Thoracic aorta (tissue), 2 donors: Measurements from ENCODE around the gene MYOM1. TPM values are rescaled to one million over a fixed set of nuclear protein-coding genes. Genes with fewer than 3 reads are reported as not detected.

ENCODE experiments used
- ATAC-seq: fragments of 150-250 bp; one replicate; pipeline ENCODE4 v1.8.0; 2017; ENCODE audit warnings: low read depth; ENCODE audit not compliant: insufficient number of reproducible peaks, low FRiP score
- DNase-seq: peaks from one replicate; pipeline ENCODE4 v3.0.0-alpha.2; 2020; ENCODE audit warnings: low spot score
- H3K27ac ChIP-seq, 2 donors: fragments of 200-600 bp; sonication (generic); 1 replicate in 1 of 2; 2 replicates in 1 of 2; pipeline ENCODE4 v1.5.1; 2016; ENCODE audit warnings: mild to moderate bottlenecking in 2 of 2, moderate library complexity in 2 of 2
- H3K27me3 ChIP-seq: fragments of 200-600 bp; sonication (generic); replicated peaks from 2 replicates; pipeline ENCODE4 v1.6.0; 2016; ENCODE audit warnings: mild to moderate bottlenecking; ENCODE audit not compliant: insufficient read depth
- H3K36me3 ChIP-seq: fragments of 200-600 bp; sonication (generic); one replicate; pipeline ENCODE4 v1.5.1; 2016
- H3K4me1 ChIP-seq, 2 donors: fragments of 200-600 bp; sonication (generic); 1 replicate in 1 of 2; 2 replicates in 1 of 2; pipeline versions ENCODE4 v1.5.1 to v1.6.0; 2016; ENCODE audit warnings: low read depth in 2 of 2, mild to moderate bottlenecking in 1 of 2; ENCODE audit not compliant: control insufficient read depth in 1 of 2
- H3K4me3 ChIP-seq: fragments of 200-600 bp; sonication (generic); 2 replicates; pipeline ENCODE4 v1.5.1; 2016; ENCODE audit warnings: mild to moderate bottlenecking
- H3K9me3 ChIP-seq: fragments of 200-600 bp; sonication (generic); 2 replicates; pipeline ENCODE4 v1.5.1; 2016
- total RNA-seq, 2 donors: library from RNA; depleted of rRNA; stranded (reverse); fragments of >200 nt; gene quantifications; one replicate each; pipeline versions ENCODE4 v1.1.0 to v1.2.3, GENCODE V29; 2016
- TF ChIP-seq, protein P1 (sequence below): fragments of 200-600 bp; sonication (generic); IDR thresholded peaks from one replicate; pipeline ENCODE4 v1.5.1; 2019; ENCODE audit warnings: antibody characterized with exemption

Gene MYOM1
- total RNA-seq, 2 donors from 2014 or later, result 16.1 to 27.2 TPM

DNA sequence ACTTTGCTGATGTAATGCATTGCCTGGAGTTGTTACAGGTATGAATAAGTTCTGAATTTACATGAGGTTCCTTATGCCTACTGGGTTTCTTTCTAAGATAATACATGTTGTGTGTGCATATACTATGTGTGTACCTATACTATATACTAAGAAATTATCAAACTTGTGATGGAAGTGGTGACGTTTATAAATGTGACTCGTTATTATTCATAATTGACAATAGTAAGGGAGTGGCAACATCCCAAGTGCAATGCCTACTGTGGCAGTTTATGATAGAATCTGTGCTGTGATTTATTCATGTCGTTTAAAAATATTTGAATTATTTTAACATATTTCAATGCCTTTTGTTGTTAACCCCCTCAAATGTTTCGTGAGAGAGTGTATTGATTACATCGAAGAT lies 29.9 kb downstream of the MYOM1 start:
- Histone ChIP-seq H3K36me3 (peaks cover 22% of the 10 kb centered on the region), H3K27me3 (no peaks in the 10 kb centered on the region), H3K4me1 (no peaks in the 10 kb centered on the region), H3K9me3 (no peaks in the 10 kb centered on the region), H3K27ac (no peak overlapping the region), H3K4me3 (no peak overlapping the region)
- TF ChIP-seq, protein P1, sequence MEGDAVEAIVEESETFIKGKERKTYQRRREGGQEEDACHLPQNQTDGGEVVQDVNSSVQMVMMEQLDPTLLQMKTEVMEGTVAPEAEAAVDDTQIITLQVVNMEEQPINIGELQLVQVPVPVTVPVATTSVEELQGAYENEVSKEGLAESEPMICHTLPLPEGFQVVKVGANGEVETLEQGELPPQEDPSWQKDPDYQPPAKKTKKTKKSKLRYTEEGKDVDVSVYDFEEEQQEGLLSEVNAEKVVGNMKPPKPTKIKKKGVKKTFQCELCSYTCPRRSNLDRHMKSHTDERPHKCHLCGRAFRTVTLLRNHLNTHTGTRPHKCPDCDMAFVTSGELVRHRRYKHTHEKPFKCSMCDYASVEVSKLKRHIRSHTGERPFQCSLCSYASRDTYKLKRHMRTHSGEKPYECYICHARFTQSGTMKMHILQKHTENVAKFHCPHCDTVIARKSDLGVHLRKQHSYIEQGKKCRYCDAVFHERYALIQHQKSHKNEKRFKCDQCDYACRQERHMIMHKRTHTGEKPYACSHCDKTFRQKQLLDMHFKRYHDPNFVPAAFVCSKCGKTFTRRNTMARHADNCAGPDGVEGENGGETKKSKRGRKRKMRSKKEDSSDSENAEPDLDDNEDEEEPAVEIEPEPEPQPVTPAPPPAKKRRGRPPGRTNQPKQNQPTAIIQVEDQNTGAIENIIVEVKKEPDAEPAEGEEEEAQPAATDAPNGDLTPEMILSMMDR, result no peak
- ATAC-seq (no peak), DNase-seq (no peak)

DNA sequence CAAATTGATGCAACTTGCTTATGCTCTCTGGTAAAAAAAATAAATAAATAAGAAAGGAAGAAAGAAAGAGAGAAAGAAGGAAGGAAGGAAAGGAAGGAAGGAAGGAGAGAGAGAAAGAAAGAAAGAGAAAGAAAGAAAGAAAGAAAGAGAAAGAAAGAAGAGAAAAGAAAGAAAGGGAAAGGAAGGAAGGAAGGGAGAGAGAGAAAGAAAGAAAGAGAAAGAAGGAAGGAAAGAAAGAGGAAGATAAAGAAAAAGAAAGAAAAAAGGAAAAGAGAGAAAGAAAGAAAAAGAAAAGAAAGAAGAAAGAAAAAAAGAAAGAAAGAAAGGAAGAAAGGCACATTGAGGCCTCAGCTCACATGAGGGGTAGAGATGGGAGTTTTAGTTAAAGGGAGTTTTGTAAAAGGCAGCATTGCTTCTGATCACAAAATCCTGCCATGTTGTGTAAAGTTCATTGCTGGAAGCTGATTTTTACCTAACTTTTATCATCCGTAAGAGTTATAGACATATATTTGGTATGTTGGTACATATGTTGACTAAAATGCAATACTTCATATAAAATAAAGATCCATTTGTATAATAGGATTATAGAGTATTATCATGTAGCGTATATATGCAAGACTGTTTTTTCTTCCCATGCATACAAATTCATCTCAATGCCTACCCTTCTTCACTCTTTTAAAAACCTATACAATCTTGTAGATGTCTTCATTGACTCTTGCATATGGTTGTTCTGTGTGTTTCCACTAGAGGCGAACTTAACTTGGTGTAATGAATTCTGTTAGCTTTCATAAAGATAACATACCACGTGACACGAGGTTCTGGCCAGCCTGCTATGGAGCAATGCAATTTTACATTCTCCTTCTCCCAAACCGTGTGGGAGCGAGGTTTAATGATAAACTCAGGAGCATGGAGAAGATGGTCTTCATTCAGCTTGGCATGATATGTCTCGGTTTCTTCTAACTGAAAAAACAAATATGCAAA lies 32.8 kb downstream of the MYOM1 start:
- DNase-seq (no peak), ATAC-seq (no peak)
- TF ChIP-seq, protein P1, result peak; percentile 29
- Histone ChIP-seq H3K27ac (no peak overlapping the region), H3K36me3 (peaks cover 30% of the 10 kb centered on the region), H3K27me3 (no peaks in the 10 kb centered on the region), H3K4me1 (no peaks in the 10 kb centered on the region), H3K9me3 (no peaks in the 10 kb centered on the region), H3K4me3 (no peak overlapping the region)

DNA sequence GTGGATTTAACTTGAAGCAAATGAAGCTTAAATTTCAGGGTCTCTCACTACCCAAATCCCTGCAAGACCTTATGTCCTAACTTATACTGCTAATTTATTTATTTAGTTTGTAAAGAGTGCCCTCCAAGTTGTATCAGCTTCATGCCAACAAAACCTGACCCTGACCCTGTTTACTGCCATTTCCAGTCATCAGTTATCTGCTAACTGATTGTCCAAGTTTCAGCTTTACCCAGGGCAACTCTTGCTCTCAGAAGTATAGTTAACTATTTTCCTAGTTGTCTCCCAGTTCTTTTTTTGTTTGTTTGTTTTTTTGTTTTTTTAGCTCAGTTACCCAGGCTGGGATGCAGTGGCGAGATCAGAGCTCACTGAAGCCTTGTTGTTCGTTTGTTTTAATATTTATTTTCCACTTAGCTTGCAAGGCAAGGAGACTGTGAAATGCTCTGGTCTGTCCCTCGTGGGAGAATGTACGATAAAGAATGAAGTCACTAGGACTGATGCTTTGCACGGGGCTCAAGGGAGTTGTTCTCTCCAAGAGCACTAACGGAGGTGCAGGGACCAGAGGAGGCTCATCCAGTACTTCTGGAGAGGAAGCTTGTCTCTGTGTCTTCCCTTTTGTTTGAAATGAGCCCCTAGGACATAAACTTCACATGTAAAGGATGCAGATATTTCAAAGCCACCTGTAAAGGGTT lies 35.3 kb downstream of the MYOM1 start:
- H3K4me3 ChIP-seq, result no peak overlapping the region
- DNase-seq, result no peak
- H3K4me1 ChIP-seq, result peaks cover 12 to 17% of the 10 kb centered on the region in 2 donors
- TF ChIP-seq, protein P1, result no peak
- H3K36me3 ChIP-seq, result peaks cover 30% of the 10 kb centered on the region
- ATAC-seq, result no peak
- H3K27me3 ChIP-seq, result no peaks in the 10 kb centered on the region
- H3K9me3 ChIP-seq, result no peaks in the 10 kb centered on the region
- no peak overlapping the region for H3K27ac ChIP-seq

DNA sequence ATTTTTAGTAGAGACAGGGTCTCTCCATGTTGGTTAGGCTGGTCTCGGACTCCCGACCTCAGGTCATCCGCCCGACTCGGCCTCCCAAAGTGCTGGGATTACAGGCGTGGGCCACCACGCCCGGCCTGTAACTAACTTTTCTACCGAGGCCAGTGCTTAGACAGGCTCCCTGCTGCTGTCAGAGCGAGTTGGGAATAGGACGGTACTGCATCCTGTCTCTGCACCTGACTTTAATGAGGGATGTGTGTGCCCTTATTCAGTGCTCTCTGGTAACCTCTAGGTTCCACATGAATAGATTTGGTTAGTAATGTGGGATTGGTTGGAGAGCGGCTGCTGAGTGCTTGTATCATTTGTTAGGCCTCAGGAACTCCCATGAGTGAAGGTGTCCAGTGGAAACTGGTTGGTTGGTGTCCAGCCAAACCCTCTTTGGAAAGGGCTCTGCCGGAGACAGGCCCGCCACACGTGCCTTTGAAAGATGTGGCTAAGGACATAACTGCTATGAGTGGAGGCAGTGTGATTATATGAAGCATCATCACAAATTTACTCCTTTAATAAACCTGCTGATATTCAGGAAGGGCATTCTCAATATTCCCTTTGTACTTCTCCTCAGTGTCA lies 36.6 kb downstream of the MYOM1 start:
- no peaks in the 10 kb centered on the region for H3K27me3 ChIP-seq
- H3K4me3 ChIP-seq, result no peak overlapping the region
- H3K36me3 ChIP-seq, result peaks cover 24% of the 10 kb centered on the region
- ATAC-seq (no peak), DNase-seq (no peak)
- peaks cover 12 to 20% of the 10 kb centered on the region in 2 donors for H3K4me1 ChIP-seq
- TF ChIP-seq, protein P1, result no peak
- no peaks in the 10 kb centered on the region for H3K9me3 ChIP-seq
- no peak overlapping the region for H3K27ac ChIP-seq

DNA sequence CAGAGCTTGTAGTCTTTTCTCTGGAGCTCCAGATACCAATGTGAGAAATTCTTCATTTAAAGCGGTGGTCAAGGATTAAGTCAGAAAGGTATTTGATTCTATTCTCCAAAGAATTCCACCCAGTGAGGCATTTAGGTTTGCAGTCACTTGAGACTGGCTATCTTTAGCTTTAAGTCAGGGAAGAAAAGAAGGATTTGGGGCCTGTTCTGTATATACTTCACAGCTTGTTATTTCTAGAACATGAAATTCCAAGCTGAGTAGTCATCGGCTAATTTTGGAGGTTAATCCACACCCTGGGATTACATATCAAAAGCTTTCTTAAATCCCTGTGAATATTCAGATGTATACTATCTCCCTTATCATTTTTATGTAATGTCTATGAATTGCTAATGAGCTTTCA lies 39.4 kb downstream of the MYOM1 start:
- H3K27me3 ChIP-seq, result no peaks in the 10 kb centered on the region
- peaks cover 8% of the 10 kb centered on the region for H3K36me3 ChIP-seq
- TF ChIP-seq, protein P1, result no peak
- no peak for ATAC-seq
- no peak overlapping the region for H3K4me3 ChIP-seq
- H3K9me3 ChIP-seq, result no peaks in the 10 kb centered on the region
- H3K27ac ChIP-seq, result peak overlapping the region; percentile 65 to 66
- peaks cover 12 to 20% of the 10 kb centered on the region in 2 donors for H3K4me1 ChIP-seq
- DNase-seq, result no peak
